Left lung (tissue), 10 donors: ENCODE data around the gene MBNL3. TPM values are rescaled to one million over a fixed set of nuclear protein-coding genes. Genes with fewer than 3 reads are reported as not detected.

Source experiments
- ATAC-seq: fragments of 200-7000 bp; cut with Tn5 transposase; one replicate; pipeline ENCODE4 v1.9.1; 2020; ENCODE audit warnings: moderate library complexity
- DNase-seq, 4 donors: peaks; one replicate each; pipeline ENCODE4 v3.0.0-alpha.2; 2013 to 2020
- H3K27ac ChIP-seq, 2 donors: fragments of 200-600 bp; sonication (generic) in 1 of 2; one replicate each; pipeline versions ENCODE4 v1.5.0 to v1.8.0; 2020 to 2021
- H3K27me3 ChIP-seq, 2 donors: fragments of 200-600 bp; sonication (generic) in 1 of 2; one replicate each; pipeline versions ENCODE4 v1.5.0 to v1.8.0; 2020 to 2021
- H3K36me3 ChIP-seq, 2 donors: fragments of 200-600 bp; sonication (generic) in 1 of 2; one replicate each; pipeline versions ENCODE4 v1.5.0 to v1.8.0; 2020 to 2021
- H3K4me1 ChIP-seq, 2 donors: fragments of 200-600 bp; one replicate each; pipeline ENCODE4 v1.8.0; 2021
- H3K4me3 ChIP-seq, 2 donors: fragments of 200-600 bp; sonication (generic) in 1 of 2; one replicate each; pipeline versions ENCODE4 v1.5.0 to v1.8.0; 2020 to 2021; ENCODE audit warnings: mild to moderate bottlenecking in 1 of 2
- H3K9me3 ChIP-seq, 2 donors: fragments of 200-600 bp; sonication (generic) in 1 of 2; one replicate each; pipeline versions ENCODE4 v1.5.0 to v1.8.0; 2020 to 2021
- CTCF ChIP-seq, 2 donors: fragments of 200-600 bp; sonication (generic) in 1 of 2; IDR thresholded peaks; one replicate each; pipeline versions ENCODE4 v1.5.0 to v1.8.0; 2021; ENCODE audit warnings: antibody characterized with exemption in 2 of 2
- intact Hi-C, 2 donors: fragments of 100-400 bp; cut with DNase I; formaldehyde crosslinking; loops; one replicate each; pipeline versions ENCODE4 v1.11.2 to v1.14.2; 2022
- polyA plus RNA-seq, 6 donors: library from polyadenylated mRNA; unstranded; fragments of 120-200 nt; gene quantifications; one replicate each; pipeline ENCODE4 v1.2.1, GENCODE V29; 2013; ENCODE audit not compliant: insufficient read length in 6 of 6
- total RNA-seq, 2 donors: library from RNA; stranded (reverse); fragmentation: NEBNext Ultra II Directional; extraction: Animal tissue kit (Norgen Biotek cat#: 25700); gene quantifications; one replicate each; pipeline ENCODE4 v1.2.1, GENCODE V29; 2021
- donor health status: DM: no; HTN: yes; CAD: no.
- donor health status: DM: no; HTN: no; CAD: no.

MBNL3 gene
- total and polyA plus RNA-seq, 8 donors, result 17.9 to 22.6 (median 20.6) TPM

- H3K27ac ChIP-seq, result no peak overlapping the region
- H3K36me3 ChIP-seq, result no peaks in the 10 kb centered on the region
- H3K4me1 ChIP-seq, result no peaks in the 10 kb centered on the region
- DNase-seq, result no peak
- H3K4me3 ChIP-seq, result no peak overlapping the region
- H3K27me3 ChIP-seq, result peaks cover 0 to 12% of the 10 kb centered on the region in 2 donors
- intact Hi-C loops, result no loop called here
- TF ChIP-seq CTCF (IDR thresholded peaks at IDR 0.05), result no peak
- no peak for ATAC-seq
- no peaks in the 10 kb centered on the region for H3K9me3 ChIP-seq
Observed at GRCh38 chrX:132520792-132521191, 32.0 kb upstream of the MBNL3 start.

GRCh38 chrX:132520213-132520612, 31.4 kb upstream of the MBNL3 start:
- DNase-seq (no peak), ATAC-seq (no peak)
- no peaks in the 10 kb centered on the region for H3K4me1 ChIP-seq
- no peak for TF ChIP-seq CTCF (IDR thresholded peaks at IDR 0.05)
- no peak overlapping the region for H3K4me3 ChIP-seq
- no peaks in the 10 kb centered on the region for H3K9me3 ChIP-seq
- no peaks in the 10 kb centered on the region for H3K36me3 ChIP-seq
- H3K27me3 ChIP-seq, result peaks cover 0 to 12% of the 10 kb centered on the region in 2 donors
- H3K27ac ChIP-seq, result no peak overlapping the region
- intact Hi-C loops, result no loop called here

- H3K4me1 ChIP-seq, result no peaks in the 10 kb centered on the region
- TF ChIP-seq CTCF (IDR thresholded peaks at IDR 0.05), result no peak
- intact Hi-C loops, result no loop called here
- no peaks in the 10 kb centered on the region for H3K9me3 ChIP-seq
- DNase-seq, result no peak
- no peak overlapping the region for H3K27ac ChIP-seq
- no peak overlapping the region for H3K4me3 ChIP-seq
- H3K27me3 ChIP-seq, result peaks cover 0 to 12% of the 10 kb centered on the region in 2 donors
- no peak for ATAC-seq
- H3K36me3 ChIP-seq, result no peaks in the 10 kb centered on the region
Observed at GRCh38 chrX:132518401-132518800, 29.6 kb upstream of the MBNL3 start.

- DNase-seq (no peak), ATAC-seq (no peak)
- Histone ChIP-seq H3K36me3 (no peaks in the 10 kb centered on the region), H3K27ac (no peak overlapping the region), H3K9me3 (no peaks in the 10 kb centered on the region), H3K27me3 (peaks cover 0 to 16% of the 10 kb centered on the region in 2 donors), H3K4me3 (no peak overlapping the region), H3K4me1 (no peaks in the 10 kb centered on the region)
- TF ChIP-seq CTCF (IDR thresholded peaks at IDR 0.05), result no peak
- intact Hi-C loops, result no loop called here
Observed at GRCh38 chrX:132508834-132509233, 20.0 kb upstream of the MBNL3 start.

GRCh38 chrX:132505116-132505515, 16.3 kb upstream of the MBNL3 start:
- H3K36me3 ChIP-seq, result no peaks in the 10 kb centered on the region
- intact Hi-C loops, result no loop called here
- H3K4me1 ChIP-seq, result no peaks in the 10 kb centered on the region
- no peak for TF ChIP-seq CTCF (IDR thresholded peaks at IDR 0.05)
- DNase-seq (no peak), ATAC-seq (no peak)
- H3K9me3 ChIP-seq, result no peaks in the 10 kb centered on the region
- H3K27me3 ChIP-seq, result peaks cover 0 to 16% of the 10 kb centered on the region in 2 donors
- no peak overlapping the region for H3K27ac ChIP-seq
- no peak overlapping the region for H3K4me3 ChIP-seq
